ENCODE measurements around the gene PUM1. TPM values are rescaled to one million over a fixed set of nuclear protein-coding genes. Genes with fewer than 3 reads are reported as not detected.
A peak's percentile ranks its signal among the peaks of the same experiment; 100 is the strongest.

PUM1 gene
- total RNA-seq, 2 donors from 2014 or later = 207 to 210 TPM

DNA sequence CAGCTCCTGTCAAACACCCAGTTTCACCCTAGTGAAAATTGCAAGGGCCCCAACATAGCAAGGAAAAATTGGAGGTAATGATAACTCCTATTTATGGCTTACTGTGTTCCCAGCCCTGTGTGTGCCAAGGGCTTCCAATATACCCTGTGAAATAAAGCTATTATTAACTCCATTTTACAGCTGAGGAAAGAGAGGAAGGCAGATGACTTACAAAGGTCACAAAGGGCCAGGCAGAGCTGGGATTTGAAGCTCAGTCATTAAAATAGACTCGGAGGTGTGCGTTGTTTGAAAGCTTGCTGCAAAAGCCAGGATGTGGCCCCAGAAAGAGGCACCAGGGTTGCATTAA is 136.8 kb downstream of the PUM1 start:
- Histone ChIP-seq H3K4me3 (ENCODE audit: low read length) (no peak overlapping the region), H3K27ac (ENCODE audit: low read depth, low read length) (no peak overlapping the region), H3K9me3 (ENCODE audit: control insufficient read depth, low read length) (no peaks in the 10 kb centered on the region), H3K9ac (ENCODE audit: extremely low read depth, low read length, poor library complexity, severe bottlenecking) (no peak overlapping the region), H3K27me3 (ENCODE audit: control insufficient read depth, insufficient read depth, low read length, poor library complexity, severe bottlenecking) (no peaks in the 10 kb centered on the region), H3K36me3 (ENCODE audit: control insufficient read depth, insufficient read depth, low read length) (peaks cover 27% of the 10 kb centered on the region), H3K4me1 (ENCODE audit: control insufficient read depth, insufficient read depth, low read length) (no peaks in the 10 kb centered on the region)
- no peak overlapping the region for H3K27ac Mint-ChIP-seq
- 96 to 100% methylated on average over 2 of the region's 2 CpGs for WGBS, 2 experiments (ENCODE audit: insufficient coverage in 1 of 2, insufficient read length in 1 of 2)
- H3K27me3 Mint-ChIP-seq (ENCODE audit: insufficient read depth) = no peaks in the 10 kb centered on the region
- no peak for DNase-seq
- no peaks in the 10 kb centered on the region for H3K4me1 Mint-ChIP-seq
- H3K36me3 Mint-ChIP-seq (ENCODE audit: low read depth) = peaks cover 11% of the 10 kb centered on the region
- TF ChIP-seq, protein P1, sequence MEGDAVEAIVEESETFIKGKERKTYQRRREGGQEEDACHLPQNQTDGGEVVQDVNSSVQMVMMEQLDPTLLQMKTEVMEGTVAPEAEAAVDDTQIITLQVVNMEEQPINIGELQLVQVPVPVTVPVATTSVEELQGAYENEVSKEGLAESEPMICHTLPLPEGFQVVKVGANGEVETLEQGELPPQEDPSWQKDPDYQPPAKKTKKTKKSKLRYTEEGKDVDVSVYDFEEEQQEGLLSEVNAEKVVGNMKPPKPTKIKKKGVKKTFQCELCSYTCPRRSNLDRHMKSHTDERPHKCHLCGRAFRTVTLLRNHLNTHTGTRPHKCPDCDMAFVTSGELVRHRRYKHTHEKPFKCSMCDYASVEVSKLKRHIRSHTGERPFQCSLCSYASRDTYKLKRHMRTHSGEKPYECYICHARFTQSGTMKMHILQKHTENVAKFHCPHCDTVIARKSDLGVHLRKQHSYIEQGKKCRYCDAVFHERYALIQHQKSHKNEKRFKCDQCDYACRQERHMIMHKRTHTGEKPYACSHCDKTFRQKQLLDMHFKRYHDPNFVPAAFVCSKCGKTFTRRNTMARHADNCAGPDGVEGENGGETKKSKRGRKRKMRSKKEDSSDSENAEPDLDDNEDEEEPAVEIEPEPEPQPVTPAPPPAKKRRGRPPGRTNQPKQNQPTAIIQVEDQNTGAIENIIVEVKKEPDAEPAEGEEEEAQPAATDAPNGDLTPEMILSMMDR (conservative IDR thresholded peaks at IDR 0.05) = no peak
- no peak overlapping the region for H3K4me3 Mint-ChIP-seq
- no peaks in the 10 kb centered on the region for H3K9me3 Mint-ChIP-seq

DNA sequence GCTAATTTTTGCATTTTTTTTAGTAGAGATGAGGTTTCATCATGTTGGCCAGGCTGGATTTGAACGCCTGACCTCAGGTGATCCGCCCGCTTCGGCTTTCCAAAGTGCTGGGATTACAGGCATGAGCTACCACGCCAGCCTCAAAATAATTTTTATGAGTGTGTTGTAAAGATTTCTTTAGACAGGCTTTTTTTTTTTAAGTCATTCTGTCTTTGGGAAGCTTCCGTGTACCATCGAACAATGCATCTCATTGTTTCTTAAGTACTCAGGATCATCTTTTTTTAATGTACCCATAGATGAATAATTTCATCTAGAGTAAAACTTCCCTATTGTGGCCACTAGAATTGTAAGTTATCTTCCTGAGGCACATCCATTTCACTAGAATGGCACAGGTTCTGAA is 137.3 kb downstream of the PUM1 start:
- H3K4me3 ChIP-seq (ENCODE audit: low read length) = no peak overlapping the region
- H3K4me1 Mint-ChIP-seq = no peaks in the 10 kb centered on the region
- H3K27me3 Mint-ChIP-seq (ENCODE audit: insufficient read depth) = no peaks in the 10 kb centered on the region
- peaks cover 7% of the 10 kb centered on the region for H3K36me3 Mint-ChIP-seq (ENCODE audit: low read depth)
- no peaks in the 10 kb centered on the region for H3K27me3 ChIP-seq (ENCODE audit: control insufficient read depth, insufficient read depth, low read length, poor library complexity, severe bottlenecking)
- no peak overlapping the region for H3K9ac ChIP-seq (ENCODE audit: extremely low read depth, low read length, poor library complexity, severe bottlenecking)
- TF ChIP-seq, protein P1 (conservative IDR thresholded peaks at IDR 0.05) = no peak
- H3K27ac Mint-ChIP-seq = no peak overlapping the region
- WGBS, 2 experiments (ENCODE audit: insufficient coverage in 1 of 2, insufficient read length in 1 of 2) = 93 to 100% methylated on average over 5 to 7 of the region's 7 CpGs
- DNase-seq = no peak
- H3K4me1 ChIP-seq (ENCODE audit: control insufficient read depth, insufficient read depth, low read length) = no peaks in the 10 kb centered on the region
- no peak overlapping the region for H3K27ac ChIP-seq (ENCODE audit: low read depth, low read length)
- H3K36me3 ChIP-seq (ENCODE audit: control insufficient read depth, insufficient read depth, low read length) = peaks cover 21% of the 10 kb centered on the region
- no peak overlapping the region for H3K4me3 Mint-ChIP-seq
- no peaks in the 10 kb centered on the region for H3K9me3 ChIP-seq (ENCODE audit: control insufficient read depth, low read length)
- no peaks in the 10 kb centered on the region for H3K9me3 Mint-ChIP-seq

DNA sequence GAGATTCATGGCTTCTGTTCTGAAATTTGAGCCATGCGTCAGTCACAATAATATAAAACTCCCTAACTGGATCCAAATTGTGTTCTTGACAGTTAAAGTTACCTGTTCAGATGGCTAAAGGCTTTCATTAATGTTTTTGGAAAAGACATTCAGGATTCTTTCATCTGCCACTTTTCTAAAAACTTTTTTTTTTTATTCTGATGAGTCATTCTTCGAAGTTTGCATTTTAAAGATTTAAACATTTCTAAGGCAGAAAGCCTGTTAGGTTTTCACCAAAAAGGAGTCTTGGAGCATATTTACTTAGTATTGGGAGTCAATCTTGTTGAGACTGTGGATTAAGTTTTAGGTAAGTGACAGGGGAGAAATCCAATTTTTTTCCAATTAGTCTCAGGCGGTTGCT is 138.1 kb downstream of the PUM1 start:
- Mint-ChIP-seq H3K27me3 (ENCODE audit: insufficient read depth) (no peaks in the 10 kb centered on the region), H3K4me1 (no peaks in the 10 kb centered on the region), H3K9me3 (no peaks in the 10 kb centered on the region), H3K27ac (peak overlapping the region; percentile 8), H3K4me3 (no peak overlapping the region), H3K36me3 (ENCODE audit: low read depth) (peaks cover 2% of the 10 kb centered on the region)
- TF ChIP-seq, protein P1 (conservative IDR thresholded peaks at IDR 0.05) = no peak
- Histone ChIP-seq H3K9ac (ENCODE audit: extremely low read depth, low read length, poor library complexity, severe bottlenecking) (no peak overlapping the region), H3K36me3 (ENCODE audit: control insufficient read depth, insufficient read depth, low read length) (peaks cover 16% of the 10 kb centered on the region), H3K4me3 (ENCODE audit: low read length) (no peak overlapping the region), H3K27me3 (ENCODE audit: control insufficient read depth, insufficient read depth, low read length, poor library complexity, severe bottlenecking) (no peaks in the 10 kb centered on the region), H3K9me3 (ENCODE audit: control insufficient read depth, low read length) (no peaks in the 10 kb centered on the region), H3K27ac (ENCODE audit: low read depth, low read length) (no peak overlapping the region), H3K4me1 (ENCODE audit: control insufficient read depth, insufficient read depth, low read length) (no peaks in the 10 kb centered on the region)
- 91 to 92% methylated on average over 3 of the region's 3 CpGs for WGBS, 2 experiments (ENCODE audit: insufficient coverage in 1 of 2, insufficient read length in 1 of 2)
- DNase-seq = no peak
